HG03521 (cell line): ENCODE data around the gene CCDC33.

Source experiments
- ATAC-seq: cut with Tn5 transposase; IDR thresholded peaks from one replicate; pipeline ENCODE4 v1.9.1; 2021; ENCODE audit warnings: mild to moderate bottlenecking, moderate library complexity; ENCODE audit not compliant: unreplicated experiment

The CCDC33 gene

DNA sequence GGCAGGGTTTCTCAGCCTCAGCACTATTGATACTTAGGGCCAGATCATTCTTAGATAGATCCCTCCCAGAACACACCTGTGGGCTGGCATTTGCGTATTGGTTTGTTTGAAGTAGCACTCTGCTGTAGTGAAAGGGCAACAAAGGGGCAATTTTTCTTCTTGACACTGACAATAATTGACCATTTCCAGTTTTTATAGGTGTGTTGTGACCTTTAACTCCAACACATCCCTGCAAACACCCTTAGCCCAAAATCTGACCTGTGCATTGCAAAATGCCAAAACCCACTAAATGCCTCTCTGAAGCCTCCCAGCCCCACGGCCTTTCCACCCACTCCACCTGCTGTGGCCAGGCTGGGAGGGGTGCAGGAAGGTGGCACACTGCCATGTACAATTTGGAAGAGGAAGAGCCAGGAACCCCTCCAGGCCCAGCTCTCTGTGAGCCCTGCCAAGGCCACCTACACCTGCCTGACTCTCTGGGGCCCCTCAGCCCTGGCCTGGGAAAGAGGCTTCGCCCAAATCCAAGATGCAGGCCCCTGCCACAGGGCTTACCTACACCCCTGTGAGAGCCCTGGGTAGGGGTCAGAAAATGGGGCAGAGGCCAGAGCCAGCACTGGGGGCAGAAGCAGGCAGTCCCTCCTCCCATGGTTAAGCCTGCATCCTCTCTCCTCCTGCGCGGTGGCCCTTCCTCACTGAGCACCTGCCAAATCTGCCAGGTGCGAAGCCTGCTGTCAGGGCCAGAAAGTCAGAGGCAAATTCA is 140.9 kb downstream of the CCDC33 start:
- no peak for ATAC-seq

GRCh38 chr15:74377831-74378766 is 142.0 kb downstream of the CCDC33 start:
- no peak for ATAC-seq

DNA sequence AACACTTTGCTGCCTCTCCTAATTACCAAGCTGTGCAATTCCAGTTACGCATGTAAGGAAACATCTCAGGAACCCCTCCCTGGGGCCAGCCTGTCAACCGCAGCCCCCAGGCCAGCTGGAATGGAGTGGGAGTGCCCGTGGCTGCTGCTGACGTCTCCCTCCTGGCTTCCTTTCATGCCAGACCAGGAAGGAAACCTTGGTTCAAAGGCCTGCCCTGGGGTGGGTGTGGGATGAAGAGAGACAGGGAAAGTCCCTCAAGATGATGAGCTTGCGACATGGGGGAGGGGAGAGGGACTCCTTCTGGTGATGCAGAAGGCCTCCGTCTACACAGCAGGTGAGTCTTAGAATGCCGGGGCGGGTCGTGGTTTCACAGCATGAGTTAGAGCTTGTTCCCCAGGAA is 142.7 kb downstream of the CCDC33 start:
- no peak for ATAC-seq

DNA sequence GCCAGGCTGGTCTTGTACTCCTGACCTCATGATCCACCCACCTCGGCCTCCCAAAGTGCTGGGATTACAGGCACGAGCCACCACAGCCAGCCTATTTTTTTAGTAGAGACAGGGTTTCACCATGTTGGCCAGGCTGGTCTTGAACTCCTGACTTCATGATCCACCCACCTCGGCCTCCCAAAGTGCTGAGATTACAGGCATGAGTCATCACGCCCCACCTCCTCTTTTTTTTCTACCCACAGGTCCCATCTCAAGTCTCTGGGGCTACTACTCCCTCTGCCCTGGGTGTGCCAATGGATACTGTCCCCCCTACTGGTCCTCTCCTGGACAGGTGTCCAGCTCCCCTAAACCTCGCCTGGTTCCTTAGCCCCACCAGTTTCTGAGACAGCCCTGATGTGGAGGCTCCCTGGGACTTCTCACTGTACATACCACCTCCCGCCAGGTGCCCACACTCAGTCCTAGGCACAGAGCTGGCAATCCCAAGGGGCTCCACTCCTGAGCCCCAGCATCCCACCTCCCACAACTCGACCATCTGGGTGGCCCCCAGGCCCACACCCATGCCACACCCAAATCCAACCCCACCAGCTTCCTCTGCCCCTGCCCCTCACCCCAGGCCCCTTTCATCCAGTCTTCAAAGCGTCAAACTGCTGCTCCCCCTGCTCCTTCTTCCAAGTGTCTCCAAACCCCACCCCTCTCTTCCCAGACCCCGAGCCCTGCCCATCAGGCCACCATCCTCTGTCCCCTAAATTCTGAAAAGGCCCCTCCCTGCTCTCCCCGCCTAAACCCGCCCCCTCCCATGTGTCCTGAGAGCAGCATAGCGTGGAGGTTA is 144.4 kb downstream of the CCDC33 start:
- no peak for ATAC-seq

DNA sequence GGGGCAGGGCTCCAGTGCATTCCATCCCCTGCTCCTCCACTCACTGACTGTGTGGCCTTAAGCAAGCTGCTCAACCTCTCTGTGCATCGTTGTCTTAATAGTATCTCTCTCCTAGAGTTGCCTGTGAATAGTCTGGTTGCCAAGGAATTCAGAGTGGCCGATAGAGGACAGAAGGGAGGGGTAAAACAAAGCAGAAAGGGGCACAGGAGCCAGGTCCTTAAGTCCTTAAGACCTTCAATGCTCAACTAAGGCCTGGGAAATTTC is 145.0 kb downstream of the CCDC33 start:
- ATAC-seq: no peak

DNA sequence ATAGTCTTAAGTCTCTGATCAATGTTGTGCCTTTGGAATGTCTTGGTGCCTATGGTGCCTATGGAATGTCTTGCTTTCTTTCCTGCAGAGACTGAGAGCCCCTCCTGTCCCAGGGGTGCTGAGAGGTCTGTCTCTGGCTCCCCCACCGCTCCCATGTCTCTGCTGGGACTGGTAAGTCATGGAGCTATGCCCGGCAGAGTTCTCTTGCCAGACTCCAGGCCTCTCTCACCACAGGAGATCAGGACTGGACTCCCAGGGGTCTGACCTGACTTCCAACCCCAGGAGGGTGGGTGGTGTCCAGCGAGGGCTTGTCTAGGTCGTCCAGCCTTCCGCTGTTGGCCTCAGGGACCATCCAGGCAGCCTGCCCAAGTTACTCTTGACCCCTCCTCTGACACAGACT is 145.4 kb downstream of the CCDC33 start:
- no peak for ATAC-seq

GRCh38 chr15:74382004-74382816 is 146.1 kb downstream of the CCDC33 start:
- ATAC-seq: no peak

- no peak for ATAC-seq
Measured at GRCh38 chr15:74383286-74383685, 147.2 kb downstream of the CCDC33 start.

DNA sequence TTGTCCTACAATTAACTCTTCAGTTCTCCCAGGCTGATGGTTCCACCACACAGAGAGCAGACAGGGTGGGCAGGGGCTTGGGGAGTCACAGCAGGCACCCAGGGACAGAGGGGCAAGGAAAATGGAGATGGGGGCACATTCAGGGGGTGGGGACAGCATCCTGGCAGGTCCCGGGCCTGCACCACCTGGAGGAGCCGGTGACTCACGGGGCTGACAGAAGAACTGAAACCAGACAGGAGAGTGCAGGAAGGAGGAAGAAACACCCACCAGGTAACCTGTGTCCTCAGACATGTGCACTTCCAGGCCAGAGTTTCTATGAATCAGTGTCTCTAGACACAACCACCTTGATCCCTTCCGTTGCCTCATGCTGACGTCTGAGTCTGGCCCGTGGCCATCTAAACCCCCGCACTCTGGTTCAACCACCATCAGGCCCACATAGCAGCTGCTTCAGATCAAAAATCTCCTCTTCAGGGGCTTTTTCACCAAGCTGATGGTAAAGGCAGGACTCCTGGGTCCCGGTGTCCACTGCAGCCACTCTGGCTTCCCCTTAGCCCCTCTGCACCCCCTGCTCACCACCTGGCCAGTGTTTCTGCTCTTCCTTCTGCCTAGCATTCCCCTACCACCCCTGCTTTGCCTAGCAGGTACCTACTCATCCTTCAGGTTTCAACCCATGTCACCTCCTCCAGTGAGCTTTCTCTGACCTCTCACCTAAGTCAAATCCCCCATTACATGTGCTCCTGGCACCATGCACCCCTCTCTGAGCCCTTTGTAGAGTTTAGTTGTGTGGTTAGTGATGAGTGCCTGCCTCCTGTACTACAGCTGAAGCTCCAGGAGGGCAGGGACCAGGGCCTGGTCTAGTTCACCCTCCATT is 147.8 kb downstream of the CCDC33 start:
- no peak for ATAC-seq

- ATAC-seq: no peak
Measured at GRCh38 chr15:74384566-74384880, 148.4 kb downstream of the CCDC33 start.

DNA sequence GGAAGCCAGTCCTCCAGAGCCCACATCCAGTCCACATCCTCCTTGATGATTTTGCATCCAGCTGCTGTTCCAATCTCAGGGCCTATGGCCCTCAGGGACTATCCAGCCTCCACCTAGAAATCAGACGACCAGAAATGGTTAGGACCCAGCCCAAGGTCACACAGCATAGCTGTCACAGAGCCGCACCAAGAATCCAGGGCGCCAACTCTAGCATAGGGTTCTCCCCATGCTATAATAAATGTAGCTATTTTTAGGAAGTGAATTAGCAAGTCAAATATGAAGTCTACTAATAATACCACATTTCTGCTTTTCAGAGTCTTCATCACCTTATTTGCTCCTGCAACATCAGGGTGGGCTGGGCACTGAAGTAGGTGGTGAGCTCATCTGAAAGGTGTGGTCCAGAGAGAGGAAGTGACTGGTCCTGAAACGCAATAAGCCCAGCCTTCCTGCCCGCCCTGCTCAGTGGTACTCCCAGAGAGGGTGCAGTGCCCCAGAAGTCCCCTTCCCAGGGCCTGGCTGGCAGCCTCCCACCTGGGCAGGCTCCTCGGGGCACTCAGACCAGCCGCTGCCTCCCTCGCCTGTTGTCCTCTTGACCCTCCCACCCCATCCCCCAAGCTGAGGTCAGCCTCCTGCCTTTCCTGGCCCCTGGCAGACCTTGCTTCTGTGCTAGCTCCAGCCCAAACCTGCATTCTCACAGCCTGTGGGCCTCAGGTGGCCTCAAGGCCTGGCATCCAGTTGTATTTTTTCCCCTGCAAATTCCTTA is 148.9 kb downstream of the CCDC33 start:
- peak; percentile 58 for ATAC-seq

GRCh38 chr15:74385733-74386132 is 149.6 kb downstream of the CCDC33 start:
- ATAC-seq: no peak
